Fibroblast of lung (primary cell): ENCODE results near the gene BABAM2. TPM values are rescaled to one million over a fixed set of nuclear protein-coding genes. Genes with fewer than 3 reads are reported as not detected.

Source experiments
- DNase-seq, 2 donors: peaks; one replicate each; pipeline versions ENCODE4 v3.0.0 to v3.0.0-alpha.2; 2010; ENCODE audit warnings: low read depth in 2 of 2
- H2AFZ ChIP-seq: 2 replicates; pipeline ENCODE4 v1.5.1; 2012; ENCODE audit warnings: low read length, control low read depth, inconsistent platforms
- H3K27ac ChIP-seq: 2 replicates; pipeline ENCODE4 v1.5.1; 2011; ENCODE audit warnings: low read length, control low read depth; ENCODE audit not compliant: insufficient read depth
- H3K27me3 ChIP-seq: 2 replicates; pipeline ENCODE4 v1.5.1; 2011; ENCODE audit warnings: mild to moderate bottlenecking, low read length; ENCODE audit not compliant: control insufficient read depth, insufficient read depth
- H3K36me3 ChIP-seq: 2 replicates; pipeline ENCODE4 v1.5.1; 2011; ENCODE audit warnings: low read length; ENCODE audit not compliant: control insufficient read depth, insufficient read depth
- H3K4me1 ChIP-seq: 2 replicates; pipeline ENCODE4 v1.5.1; 2011; ENCODE audit warnings: low read length; ENCODE audit not compliant: control insufficient read depth, insufficient read depth; ENCODE audit errors: extremely low read depth
- H3K4me2 ChIP-seq: 2 replicates; pipeline ENCODE4 v1.5.1; 2011; ENCODE audit warnings: low read length, control low read depth; ENCODE audit not compliant: insufficient read depth; ENCODE audit errors: extremely low read depth
- H3K4me3 ChIP-seq, 4 experiments: fragments of 200-600 bp in 1 of 4; sonication (generic) in 1 of 4; replicated peaks in 1 of 4; 2 replicates each; pipeline ENCODE4 v1.5.1; 2011 to 2016; ENCODE audit warnings: low read length in 4 of 4, low read depth in 3 of 4, mild to moderate bottlenecking in 3 of 4, control low read depth in 2 of 4, inconsistent platforms in 1 of 4, mixed read lengths in 1 of 4; ENCODE audit not compliant: insufficient read depth in 1 of 4; ENCODE audit errors: control extremely low read depth in 1 of 4
- H3K79me2 ChIP-seq: 2 replicates; pipeline ENCODE4 v1.5.1; 2012; ENCODE audit warnings: mild to moderate bottlenecking, low read length, inconsistent platforms; ENCODE audit not compliant: control insufficient read depth, insufficient read depth
- H3K9ac ChIP-seq: 2 replicates; pipeline ENCODE4 v1.5.1; 2011; ENCODE audit warnings: mild to moderate bottlenecking, low read length, control low read depth; ENCODE audit not compliant: insufficient read depth
- H3K9me3 ChIP-seq: 2 replicates; pipeline ENCODE4 v1.5.1; 2012; ENCODE audit warnings: low read depth, low read length; ENCODE audit not compliant: control insufficient read depth, insufficient read depth
- H4K20me1 ChIP-seq: 2 replicates; pipeline ENCODE4 v1.5.1; 2011; ENCODE audit warnings: low read length; ENCODE audit not compliant: control insufficient read depth, insufficient read depth; ENCODE audit errors: extremely low read depth
- CTCF ChIP-seq, 2 donors: IDR thresholded peaks in 1 of 2; conservative IDR thresholded peaks in 1 of 2; 1 replicate in 1 of 2; 2 replicates in 1 of 2; pipeline ENCODE4 v1.5.1; 2011 to 2012; ENCODE audit warnings: low read length in 2 of 2, control low read depth in 1 of 2, inconsistent platforms in 1 of 2, low read depth in 1 of 2, mild to moderate bottlenecking in 1 of 2
- EZH2 ChIP-seq: IDR thresholded peaks from 2 replicates; pipeline ENCODE4 v1.5.1; 2012; ENCODE audit warnings: low read length, control low read depth, mild to moderate bottlenecking; ENCODE audit errors: missing control alignments
- polyA plus RNA-seq, 2 donors: library from polyadenylated mRNA; depleted of rRNA in 1 of 2; stranded (reverse) in 1 of 2; unstranded in 1 of 2; fragments of >200 nt; gene quantifications; 2 replicates each; pipeline ENCODE4 v1.2.1, GENCODE V29; 2011 to 2012; ENCODE audit warnings: missing spikeins in 1 of 2
- total RNA-seq: library from RNA; depleted of rRNA; stranded (reverse); fragments of >200 nt; gene quantifications from 2 replicates; pipeline ENCODE4 v1.2.1, GENCODE V29; 2014

Gene BABAM2
- total and polyA plus RNA-seq, 2 donors (not counting 1 experiment from before 2014, with no cell fraction given), result 25.6 to 33.4 TPM

DNA sequence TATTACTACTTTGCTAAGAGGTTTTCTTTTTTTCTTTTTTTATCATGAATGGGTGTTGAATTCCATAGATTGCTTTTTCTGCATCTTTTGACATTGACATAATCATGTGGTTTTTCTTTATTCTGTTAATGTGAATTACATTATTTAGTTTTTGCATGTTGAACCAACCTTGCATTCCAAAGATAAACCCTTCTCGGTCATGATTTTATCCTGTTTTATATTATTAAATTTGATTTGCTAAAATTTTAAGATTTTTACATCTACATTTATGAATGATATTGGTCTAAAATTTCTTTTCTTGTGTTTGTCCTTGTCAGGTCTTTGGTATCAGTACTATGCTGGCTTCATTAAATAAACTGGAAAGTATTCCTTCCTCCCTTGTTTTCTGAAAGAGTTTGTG lies 414.7 kb downstream of the BABAM2 start:
- H3K36me3 ChIP-seq, result no peaks in the 10 kb centered on the region
- peaks cover 10% of the 10 kb centered on the region for H3K4me1 ChIP-seq
- H2AFZ ChIP-seq, result no peak overlapping the region
- no peak overlapping the region for H3K4me3 ChIP-seq
- no peak overlapping the region for H3K9ac ChIP-seq
- H3K9me3 ChIP-seq, result no peaks in the 10 kb centered on the region
- H3K4me2 ChIP-seq, result no peak overlapping the region
- no peak overlapping the region for H3K27ac ChIP-seq
- no peaks in the 10 kb centered on the region for H3K27me3 ChIP-seq
- DNase-seq, result no peak
- H3K79me2 ChIP-seq, result no peaks in the 10 kb centered on the region
- TF ChIP-seq EZH2 (no peak), CTCF (conservative IDR thresholded peaks at IDR 0.05 in 1 of 2, IDR thresholded peaks at IDR 0.05 in 1 of 2; ENCODE audit: low read depth in 1 of 2, low read length in 2 of 2) (no peak)
- no peaks in the 10 kb centered on the region for H4K20me1 ChIP-seq

GRCh38 chr2:28310107-28310506 lies 419.6 kb downstream of the BABAM2 start:
- Histone ChIP-seq H3K27ac (no peak overlapping the region), H3K9ac (no peak overlapping the region)
- TF ChIP-seq CTCF (conservative IDR thresholded peaks at IDR 0.05 in 1 of 2, IDR thresholded peaks at IDR 0.05 in 1 of 2; ENCODE audit: low read depth in 1 of 2, low read length in 2 of 2) (no peak), EZH2 (no peak)

DNA sequence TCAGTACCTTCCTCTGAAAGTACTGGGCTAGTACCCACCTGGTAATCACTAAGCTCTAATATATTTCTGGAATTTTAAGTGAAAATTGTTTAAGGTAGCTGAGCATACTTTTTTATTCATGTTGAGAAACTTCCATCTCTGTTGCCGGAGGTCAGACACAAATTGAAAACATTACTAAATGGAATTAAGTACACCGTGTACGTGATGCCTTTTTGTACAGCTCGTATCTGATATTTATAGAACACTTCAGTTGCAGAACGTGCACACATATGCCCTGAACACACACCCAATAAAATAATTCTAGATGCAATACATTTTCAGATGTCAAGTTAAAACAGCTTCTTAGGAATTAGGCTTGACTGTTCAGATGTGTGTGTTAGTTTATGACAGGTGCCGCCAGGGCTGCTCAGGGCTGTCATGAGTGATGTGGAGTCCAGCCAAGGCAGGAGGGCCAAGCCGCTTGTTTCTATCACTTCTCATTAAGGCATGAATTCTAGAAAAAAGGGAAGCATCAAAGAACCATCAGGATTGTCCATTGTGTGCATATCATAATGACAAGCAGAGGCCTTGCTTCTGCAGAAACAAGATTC lies 421.2 kb downstream of the BABAM2 start:
- Histone ChIP-seq H4K20me1 (no peaks in the 10 kb centered on the region), H3K79me2 (no peaks in the 10 kb centered on the region), H3K4me3 (no peak overlapping the region), H3K36me3 (no peaks in the 10 kb centered on the region), H2AFZ (no peak overlapping the region), H3K9ac (no peak overlapping the region), H3K4me2 (no peak overlapping the region), H3K27me3 (no peaks in the 10 kb centered on the region), H3K27ac (no peak overlapping the region), H3K9me3 (no peaks in the 10 kb centered on the region), H3K4me1 (no peaks in the 10 kb centered on the region)
- TF ChIP-seq CTCF (conservative IDR thresholded peaks at IDR 0.05 in 1 of 2, IDR thresholded peaks at IDR 0.05 in 1 of 2; ENCODE audit: low read depth in 1 of 2, low read length in 2 of 2) (no peak), EZH2 (no peak)
- DNase-seq, result no peak

More at GRCh38 chr2:28310107-28310506, 419.6 kb downstream of the BABAM2 start:
- H3K4me3 ChIP-seq, result no peak overlapping the region
- no peaks in the 10 kb centered on the region for H3K36me3 ChIP-seq
- H3K79me2 ChIP-seq, result no peaks in the 10 kb centered on the region
- no peaks in the 10 kb centered on the region for H4K20me1 ChIP-seq
- no peak overlapping the region for H3K4me2 ChIP-seq
- H3K9me3 ChIP-seq, result no peaks in the 10 kb centered on the region
- H2AFZ ChIP-seq, result no peak overlapping the region
- no peaks in the 10 kb centered on the region for H3K4me1 ChIP-seq
- H3K27me3 ChIP-seq, result no peaks in the 10 kb centered on the region
- no peak for DNase-seq
